ENCODE data around the gene AGXT2.

DNA sequence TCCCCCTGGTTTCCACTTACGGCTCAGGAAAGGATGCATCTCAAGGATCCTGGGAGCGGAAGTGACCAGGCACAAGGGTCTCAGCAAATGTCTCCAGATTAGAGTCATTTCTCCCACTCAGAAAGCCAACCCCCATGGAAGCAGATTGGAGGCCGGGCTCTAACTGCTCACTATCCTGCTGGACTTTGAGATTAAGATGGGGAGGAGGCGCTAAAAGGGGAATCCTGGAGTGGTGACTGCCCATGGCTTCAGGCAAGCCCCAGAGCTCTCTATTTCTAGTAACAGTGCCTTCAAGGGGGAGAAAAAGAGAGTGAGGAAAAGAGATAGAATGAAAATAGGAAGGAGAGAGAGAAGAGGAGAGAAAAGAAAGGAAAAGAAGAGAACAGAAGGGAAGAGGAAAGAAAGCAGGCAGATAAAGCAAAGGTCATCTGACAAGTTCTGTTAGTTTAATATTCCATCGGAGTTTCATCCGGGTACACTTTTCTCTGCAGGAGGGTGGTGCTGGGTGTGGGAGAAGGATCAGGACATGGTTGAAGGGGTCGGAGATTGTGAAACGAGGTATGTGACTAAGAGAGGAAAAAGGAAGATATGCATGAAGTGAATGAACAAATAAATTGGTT is at the start of gene AGXT2:
- TF ChIP-seq NR2C2 (IDR thresholded peaks at IDR 0.05; ENCODE audit: borderline replicate concordance, control insufficient read depth, insufficient read length, low read depth), result no peak
- TF ChIP-seq NFIC (IDR thresholded peaks at IDR 0.05; ENCODE audit: low read depth, low read length), result no peak

All from GM12878 (cell line).